ENCODE results near the gene SUGCT. TPM values are rescaled to one million over a fixed set of nuclear protein-coding genes. Genes with fewer than 3 reads are reported as not detected.

The SUGCT gene
- total and polyA plus RNA-seq, 2 of the 8 experiments (the other 6 are each of a cell fraction or from before 2014, with no cell fraction given), result 2.8 to 5.4 TPM

- TF ChIP-seq ATF2 (IDR thresholded peaks at IDR 0.05; ENCODE audit: low read length) (no peak), MAFK (IDR thresholded peaks at IDR 0.05; ENCODE audit: low read depth, low read length) (no peak), PHF8 (conservative IDR thresholded peaks at IDR 0.05; ENCODE audit: low read depth, low read length) (no peak), RBBP5 (IDR thresholded peaks at IDR 0.05; ENCODE audit: borderline replicate concordance, low read depth, low read length) (no peak), ATF3 (IDR thresholded peaks at IDR 0.05; ENCODE audit: insufficient read depth, low read depth, low read length) (no peak), MAX (IDR thresholded peaks at IDR 0.05) (no peak)
Observed at GRCh38 chr7:40772096-40772495, 637.3 kb downstream of the SUGCT start (continued).
